Measurements from ENCODE around the gene RAD51B.
A peak's percentile ranks its signal among the peaks of the same experiment; 100 is the strongest.
"Not testable (repeated sequence)": the region's sequence is repeated elsewhere in the genome, so short reads cannot be mapped to it uniquely, and the experiment has no call there.

The RAD51B gene

GRCh38 chr14:68686724-68687123 is 867.1 kb downstream of the RAD51B start:
- DNase-seq: no peak

- DNase-seq: no peak
These were observed 868.2 kb downstream of the RAD51B start for GRCh38 chr14:68687746-68688145.

GRCh38 chr14:68688872-68689371 is 869.3 kb downstream of the RAD51B start:
- no peak for DNase-seq

GRCh38 chr14:68689511-68689910 is 869.9 kb downstream of the RAD51B start:
- no peak for DNase-seq

- no peak for DNase-seq
These were observed 870.7 kb downstream of the RAD51B start for GRCh38 chr14:68690089-68690958.

- no peak for DNase-seq
These were observed 871.6 kb downstream of the RAD51B start for GRCh38 chr14:68691031-68691791.

- no peak for DNase-seq
These were observed 872.2 kb downstream of the RAD51B start for GRCh38 chr14:68691792-68692118.

GRCh38 chr14:68692216-68692615 is 872.6 kb downstream of the RAD51B start:
- peak; percentile 10 for DNase-seq

- no peak for DNase-seq
These were observed 873.6 kb downstream of the RAD51B start for GRCh38 chr14:68692916-68693771.

GRCh38 chr14:68693926-68694325 is 874.3 kb downstream of the RAD51B start:
- DNase-seq: no peak

GRCh38 chr14:68694516-68695235 is 875.1 kb downstream of the RAD51B start:
- DNase-seq: no peak

- no peak for DNase-seq
These were observed 875.8 kb downstream of the RAD51B start for GRCh38 chr14:68695326-68695768.

GRCh38 chr14:68695856-68696255 is 876.3 kb downstream of the RAD51B start:
- DNase-seq: no peak

- DNase-seq: no peak
These were observed 876.7 kb downstream of the RAD51B start for GRCh38 chr14:68696266-68696665.

- DNase-seq: no peak
These were observed 877.3 kb downstream of the RAD51B start for GRCh38 chr14:68696721-68697495.

- not testable (repeated sequence) for DNase-seq
These were observed 879.2 kb downstream of the RAD51B start for GRCh38 chr14:68698773-68699172.

- no peak for DNase-seq
These were observed 881.6 kb downstream of the RAD51B start for GRCh38 chr14:68701001-68701741.

GRCh38 chr14:68702135-68702534 is 882.6 kb downstream of the RAD51B start:
- no peak for DNase-seq

GRCh38 chr14:68702578-68702977 is 883.0 kb downstream of the RAD51B start:
- DNase-seq: no peak

GRCh38 chr14:68703093-68703492 is 883.5 kb downstream of the RAD51B start:
- DNase-seq: no peak
